ENCODE measurements around the gene DHRS7. TPM values are rescaled to one million over a fixed set of nuclear protein-coding genes. Genes with fewer than 3 reads are reported as not detected.

DHRS7 gene
- total and polyA plus RNA-seq, 2 of the 8 experiments (the other 6 are each of a cell fraction or from before 2014, with no cell fraction given) = 10.8 to 27.5 TPM

GRCh38 chr14:60171690-60172089 is 6.5 kb upstream of the DHRS7 start:
- no peak for FAIRE-seq
- Histone ChIP-seq H2BK15ac (ENCODE audit: low read length) (no peak overlapping the region), H3K18ac (ENCODE audit: extremely low read depth, low read length) (no peak overlapping the region), H3K79me2 (ENCODE audit: control insufficient read depth in 1 of 2, insufficient read depth in 2 of 2, low read length in 2 of 2) (no peaks in the 10 kb centered on the region), H3K9me3 (ENCODE audit: insufficient read depth in 2 of 2, low read depth in 1 of 2, low read length in 1 of 2) (0 out of 4 replicates have a peak, but pooled peaks cover 0 to 3% of the 10 kb centered on the region in 2 experiments), H2BK120ac (replicated peaks; ENCODE audit: low read depth, low read length) (no peak overlapping the region), H3K4me3 (ENCODE audit: extremely low read depth in 1 of 4, insufficient read depth in 2 of 4, low read depth in 3 of 4, low read length in 4 of 4) (no peak overlapping the region), H2AK5ac (ENCODE audit: low read depth, low read length) (no peak overlapping the region), H3K4me2 (ENCODE audit: insufficient read depth in 1 of 2, low read depth in 2 of 2, low read length in 2 of 2) (no peak overlapping the region), H3K14ac (ENCODE audit: insufficient read length) (no peak overlapping the region), H4K20me1 (replicated peaks in 1 of 2; ENCODE audit: control insufficient read depth in 1 of 2, insufficient read depth in 2 of 2, low read length in 2 of 2) (no peaks in the 10 kb centered on the region), H2BK5ac (ENCODE audit: low read depth, low read length) (no peak overlapping the region), H4K91ac (replicated peaks; ENCODE audit: insufficient read length, low read length) (no peak overlapping the region), H3K27ac (ENCODE audit: low read depth, low read length) (no peak overlapping the region), H3K23ac (ENCODE audit: insufficient read length) (no peak overlapping the region), H2BK20ac (ENCODE audit: low read length) (no peak overlapping the region), H3K36me3 (ENCODE audit: control insufficient read depth in 2 of 4, insufficient read depth in 4 of 4, low read length in 3 of 4) (no peaks in the 10 kb centered on the region), H3K4me1 (replicated peaks in 1 of 4; ENCODE audit: control insufficient read depth in 3 of 4, insufficient read depth in 4 of 4, low read length in 3 of 4) (no peaks in the 10 kb centered on the region), H4K8ac (ENCODE audit: extremely low read depth, insufficient read depth, low read length) (no peak overlapping the region), H2AFZ (ENCODE audit: low read length) (no peak overlapping the region), H3K23me2 (ENCODE audit: low read depth, low read length) (no peaks in the 10 kb centered on the region), H3K56ac (replicated peaks; ENCODE audit: insufficient read length, low read depth, low read length) (no peak overlapping the region), H2BK12ac (ENCODE audit: low read depth, low read length) (no peak overlapping the region), H3K79me1 (ENCODE audit: low read depth, low read length) (no peaks in the 10 kb centered on the region), H3K4ac (replicated peaks; ENCODE audit: insufficient read length, low read depth, low read length) (no peak overlapping the region), H3K27me3 (replicated peaks in 1 of 4; ENCODE audit: control insufficient read depth in 3 of 4, extremely low read depth in 1 of 4, insufficient read depth in 3 of 4, low read length in 3 of 4) (no peaks in the 10 kb centered on the region), H4K5ac (ENCODE audit: insufficient read length, low read depth, low read length) (no peak overlapping the region), H3K9ac (replicated peaks in 1 of 4; ENCODE audit: extremely low read depth in 1 of 4, low read depth in 3 of 4, low read length in 3 of 4) (no peak overlapping the region)
- WGBS, 2 experiments (ENCODE audit: extremely low coverage in 1 of 2, insufficient coverage in 1 of 2, insufficient read length in 1 of 2, insufficient replicate concordance in 2 of 2, low coverage in 1 of 2, low lambda C conversion rate in 2 of 2, missing lambda C conversion rate in 1 of 2) = 90% methylated on average over 2 of the region's 2 CpGs; no CpG with 5 or more reads in 1 of the 2 experiments
- CTCF ChIA-PET (ENCODE audit: partially characterized antibody) = interaction anchor here (1.0 to 2.0 kb wide), 4 partner anchors 9 to 206 kb away, joined by 3 to 7 read pairs (median 5); no protein-coding TSS in a partner anchor
- POLR2A ChIA-PET (ENCODE audit: partially characterized antibody) = no interaction called here
- no peak for TF ChIP-seq HDAC2 (IDR thresholded peaks at IDR 0.05; ENCODE audit: borderline replicate concordance in 1 of 2, low read depth in 2 of 2, low read length in 2 of 2)
- TF ChIP-seq FOSL1 (IDR thresholded peaks at IDR 0.05; ENCODE audit: insufficient read depth, low read depth, low read length) = no peak
- no peak for TF ChIP-seq SIN3A (conservative IDR thresholded peaks at IDR 0.05 in 1 of 2, IDR thresholded peaks at IDR 0.05 in 1 of 2; ENCODE audit: low read depth in 1 of 2, low read length in 2 of 2)
- TF ChIP-seq CREB1 (IDR thresholded peaks at IDR 0.05) = no peak
- TF ChIP-seq, protein P1, sequence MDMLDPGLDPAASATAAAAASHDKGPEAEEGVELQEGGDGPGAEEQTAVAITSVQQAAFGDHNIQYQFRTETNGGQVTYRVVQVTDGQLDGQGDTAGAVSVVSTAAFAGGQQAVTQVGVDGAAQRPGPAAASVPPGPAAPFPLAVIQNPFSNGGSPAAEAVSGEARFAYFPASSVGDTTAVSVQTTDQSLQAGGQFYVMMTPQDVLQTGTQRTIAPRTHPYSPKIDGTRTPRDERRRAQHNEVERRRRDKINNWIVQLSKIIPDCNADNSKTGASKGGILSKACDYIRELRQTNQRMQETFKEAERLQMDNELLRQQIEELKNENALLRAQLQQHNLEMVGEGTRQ (IDR thresholded peaks at IDR 0.05; ENCODE audit: low read length) = no peak
- no peak for TF ChIP-seq CTBP2 (IDR thresholded peaks at IDR 0.05; ENCODE audit: borderline replicate concordance, insufficient read depth, insufficient read length, low read length)
- DNase-seq (ENCODE audit: low read depth in 1 of 2, low spot score in 2 of 2) = no peak
